ENCODE results near the gene ST6GALNAC3.
"Not testable (repeated sequence)": the region's sequence is repeated elsewhere in the genome, so short reads cannot be mapped to it uniquely, and the experiment has no call there.

- not testable (repeated sequence) for TF ChIP-seq RCOR1 (IDR thresholded peaks at IDR 0.05; ENCODE audit: low read depth, low read length); NFE2L2 (conservative IDR thresholded peaks at IDR 0.05; ENCODE audit: low read length); SREBF2 (IDR thresholded peaks at IDR 0.05); RNF2 (IDR thresholded peaks at IDR 0.05; ENCODE audit: borderline replicate concordance, low read depth); CTCF (IDR thresholded peaks at IDR 0.05); CHD2 (IDR thresholded peaks at IDR 0.05; ENCODE audit: low read length, partially characterized antibody); HDAC2 (IDR thresholded peaks at IDR 0.05); HOXA7 (CRISPR knock-in tag; IDR thresholded peaks at IDR 0.05)
These were observed 37.8 kb downstream of the ST6GALNAC3 start for GRCh38 chr1:76112321-76112720.

All from A549 (cell line).